Panc1 (cell line): ENCODE results near the gene ZFYVE28. TPM values are rescaled to one million over a fixed set of nuclear protein-coding genes. Genes with fewer than 3 reads are reported as not detected.

Experiments used
- ATAC-seq: fragments of 200-7000 bp; cut with Tn5 transposase; 2 replicates; pipeline ENCODE4 v1.9.1; 2020; ENCODE audit warnings: mild to moderate bottlenecking, moderate library complexity
- BruUV-seq: library from RNA; stranded (reverse); fragments of 400-500 nt; replicated peaks from 2 replicates; lab custom pipeline; 2021; lab: Mats Ljungman, UMichigan
- CTCF ChIA-PET: fragments of 300-600 bp; sonication (Branson Sonifier 250); formaldehyde crosslinking; loops from one replicate; lab custom pipeline; 2022; ENCODE audit warnings: antibody characterized with exemption; lab: Charles Lee
- POLR2A ChIA-PET: fragments of 300-600 bp; sonication (Branson Sonifier 250); formaldehyde crosslinking; loops from one replicate; lab custom pipeline; 2022; ENCODE audit warnings: antibody characterized with exemption; lab: Charles Lee
- DNase-seq: peaks from one replicate; pipeline ENCODE4 v3.0.0-alpha.2; 2010; ENCODE audit warnings: low read depth, low spot score
- H3K27ac ChIP-seq: 2 replicates; pipeline ENCODE4 v1.5.1; 2011; ENCODE audit warnings: mild to moderate bottlenecking, low read length, inconsistent platforms
- H3K27me3 ChIP-seq: fragments of 200-500 bp; sonication (Bioruptor generic); 2 replicates; pipeline ENCODE4 v1.6.0; 2014; ENCODE audit warnings: low read length, inconsistent platforms; ENCODE audit not compliant: control insufficient read depth, insufficient read depth
- H3K36me3 ChIP-seq: fragments of 200-500 bp; sonication (Bioruptor generic); 2 replicates; pipeline ENCODE4 v1.5.1; 2014; ENCODE audit warnings: inconsistent platforms, mild to moderate bottlenecking, low read length, moderate library complexity; ENCODE audit not compliant: control insufficient read depth, insufficient read depth
- H3K4me1 ChIP-seq: 2 replicates; pipeline ENCODE4 v1.5.1; 2011; ENCODE audit warnings: inconsistent platforms, mild to moderate bottlenecking, low read length, moderate library complexity; ENCODE audit not compliant: control insufficient read depth, insufficient read depth
- H3K4me3 ChIP-seq, 2 experiments: 2 replicates each; pipeline ENCODE4 v1.5.1; 2011 to 2012; ENCODE audit warnings: low read depth in 2 of 2, low read length in 2 of 2, mild to moderate bottlenecking in 2 of 2, inconsistent platforms in 1 of 2, moderate library complexity in 1 of 2
- H3K9me3 ChIP-seq: fragments of 200-500 bp; sonication (Bioruptor generic); 2 replicates; pipeline ENCODE4 v1.5.1; 2014; ENCODE audit warnings: low read depth, mild to moderate bottlenecking, inconsistent platforms, low read length, moderate library complexity; ENCODE audit not compliant: control insufficient read depth, insufficient read depth
- CTCF ChIP-seq: fragments of 450-650 bp; IDR thresholded peaks from 2 replicates; pipeline ENCODE4 v1.5.1; 2017; ENCODE audit warnings: mild to moderate bottlenecking
- POLR2AphosphoS5 ChIP-seq: IDR thresholded peaks from 2 replicates; pipeline ENCODE4 v1.6.1; 2012; ENCODE audit warnings: mild to moderate bottlenecking, low read depth, low read length, moderate library complexity
- REST ChIP-seq, 2 experiments: IDR thresholded peaks; 2 replicates each; pipeline ENCODE4 v1.6.1; 2011 to 2012; ENCODE audit warnings: low read depth in 2 of 2, control low read depth in 1 of 2, low read length in 1 of 2, mild to moderate bottlenecking in 1 of 2, moderate library complexity in 1 of 2; ENCODE audit not compliant: insufficient read depth in 1 of 2
- SIN3A ChIP-seq: IDR thresholded peaks from 2 replicates; pipeline ENCODE4 v1.6.1; 2012; ENCODE audit warnings: low read depth, mild to moderate bottlenecking, low read length, moderate library complexity, borderline replicate concordance; ENCODE audit not compliant: insufficient read depth
- TCF7L2 ChIP-seq: IDR thresholded peaks from 2 replicates; pipeline ENCODE4 v1.6.1; 2011; ENCODE audit warnings: mild to moderate bottlenecking, low read depth, low read length, inconsistent platforms
- in situ Hi-C: cut with HindIII; loops from 2 replicates; pipeline ENCODE4 v1.10.0; 2016; ENCODE audit warnings: low sequenced_read_pairs, low pct_unique_long_range_greater_than_20kb
- intact Hi-C: fragments of 100-400 bp; cut with micrococcal nuclease; formaldehyde crosslinking; loops from one replicate; pipeline ENCODE4 v1.10.0; 2022; ENCODE audit not compliant: unreplicated experiment
- total RNA-seq: library from RNA; stranded (reverse); gene quantifications from one replicate; pipeline ENCODE4 v1.2.1, GENCODE V29; 2021; ENCODE audit not compliant: unreplicated experiment

ZFYVE28 gene
- total RNA-seq, 1 experiment from 2014 or later = 11.9 TPM

GRCh38 chr4:2335729-2336101, 82.7 kb downstream of the ZFYVE28 start:
- in situ Hi-C loops (no loop called here), intact Hi-C loops (no loop called here)
- ATAC-seq (no peak), DNase-seq (no peak)
- no peak overlapping the region for H3K27ac ChIP-seq
- no peaks in the 10 kb centered on the region for H3K27me3 ChIP-seq
- ChIA-PET CTCF (no interaction called here), POLR2A (no interaction called here)
- no peak overlapping the region for H3K4me3 ChIP-seq
- H3K4me1 ChIP-seq = no peaks in the 10 kb centered on the region
- TF ChIP-seq POLR2AphosphoS5 (no peak), CTCF (no peak), REST (IDR thresholded peaks at IDR 0.05; ENCODE audit: insufficient read depth in 1 of 2, low read depth in 2 of 2, low read length in 1 of 2) (no peak), SIN3A (no peak), TCF7L2 (no peak)
- no peaks in the 10 kb centered on the region for H3K36me3 ChIP-seq
- no peaks in the 10 kb centered on the region for H3K9me3 ChIP-seq
- BruUV-seq = no TSS peak

GRCh38 chr4:2334826-2335728, 83.4 kb downstream of the ZFYVE28 start:
- Histone ChIP-seq H3K9me3 (no peaks in the 10 kb centered on the region), H3K27me3 (no peaks in the 10 kb centered on the region), H3K27ac (no peak overlapping the region), H3K4me1 (peaks cover 5% of the 10 kb centered on the region; the same call in 1 of the 2 replicates), H3K36me3 (no peaks in the 10 kb centered on the region), H3K4me3 (no peak overlapping the region)
- ATAC-seq (no peak), DNase-seq (no peak)
- in situ Hi-C loops = no loop called here
- POLR2A ChIA-PET = no interaction called here
- no peak for TF ChIP-seq CTCF
- TF ChIP-seq SIN3A = no peak
- no peak for TF ChIP-seq POLR2AphosphoS5
- no peak for TF ChIP-seq REST (IDR thresholded peaks at IDR 0.05; ENCODE audit: insufficient read depth in 1 of 2, low read depth in 2 of 2, low read length in 1 of 2)
- TF ChIP-seq TCF7L2 = no peak
- intact Hi-C loops = no loop called here
- no TSS peak for BruUV-seq
- CTCF ChIA-PET = no interaction called here
